Progenitor cell of endocrine pancreas (in vitro differentiated cells): Measurements from ENCODE around the gene FAU. TPM values are rescaled to one million over a fixed set of nuclear protein-coding genes. Genes with fewer than 3 reads are reported as not detected.

Source experiments
- DNase-seq: peaks from one replicate; pipeline ENCODE4 v3.0.0; 2021; ENCODE audit warnings: low spot score; ENCODE audit not compliant: unreplicated experiment
- H3K27ac Mint-ChIP-seq: 2 replicates; pipeline ENCODE4 v1.8.0; 2021; ENCODE audit warnings: mild to moderate bottlenecking, moderate library complexity, mixed read lengths
- H3K27me3 Mint-ChIP-seq: 2 replicates; pipeline ENCODE4 v1.8.0; 2021; ENCODE audit warnings: mixed read lengths
- H3K36me3 Mint-ChIP-seq: 2 replicates; pipeline ENCODE4 v1.8.0; 2022; ENCODE audit warnings: mixed read lengths; ENCODE audit not compliant: insufficient read depth
- H3K4me1 Mint-ChIP-seq: 2 replicates; pipeline ENCODE4 v1.8.0; 2021; ENCODE audit warnings: low read depth, mixed read lengths
- H3K4me3 Mint-ChIP-seq: 2 replicates; pipeline ENCODE4 v1.8.0; 2021; ENCODE audit warnings: low read depth, mild to moderate bottlenecking, moderate library complexity, mixed read lengths
- H3K9me3 Mint-ChIP-seq: 2 replicates; pipeline ENCODE4 v1.8.0; 2021; ENCODE audit warnings: low read depth, mixed read lengths
- CTCF ChIP-seq: fragments of 200-600 bp; sonication (generic); IDR thresholded peaks from one replicate; pipeline ENCODE4 v1.5.0; 2021; ENCODE audit warnings: antibody characterized with exemption, mild to moderate bottlenecking; ENCODE audit not compliant: unreplicated experiment
- microRNA-seq: library from miRNA; unstranded; fragments of <30 nt; microRNA quantifications from one replicate; pipeline ENCODE4 v1.1.0, GENCODE V29; 2020; ENCODE audit warnings: borderline number of aligned reads; ENCODE audit not compliant: unreplicated experiment
- total RNA-seq: library from RNA; stranded (reverse); gene quantifications from 2 replicates; pipeline ENCODE4 v1.2.1, GENCODE V29; 2021

FAU gene
- total RNA-seq, 1 donor from 2014 or later = 607 TPM

GRCh38 chr11:65078151-65078550 is 43.8 kb downstream of the FAU start:
- no peak for DNase-seq
- peak; percentile 62 for TF ChIP-seq CTCF
- no peak overlapping the region for H3K4me3 Mint-ChIP-seq
- H3K27me3 Mint-ChIP-seq = no peaks in the 10 kb centered on the region
- H3K4me1 Mint-ChIP-seq = peaks cover 4% of the 10 kb centered on the region
- H3K27ac Mint-ChIP-seq = peak overlapping the region; percentile 67
- H3K9me3 Mint-ChIP-seq = no peaks in the 10 kb centered on the region
- H3K36me3 Mint-ChIP-seq = peaks cover 3% of the 10 kb centered on the region

GRCh38 chr11:65077451-65077850 is 44.5 kb downstream of the FAU start:
- H3K36me3 Mint-ChIP-seq = peaks cover 3% of the 10 kb centered on the region
- DNase-seq = no peak
- TF ChIP-seq CTCF = no peak
- no peak overlapping the region for H3K27ac Mint-ChIP-seq
- no peak overlapping the region for H3K4me3 Mint-ChIP-seq
- no peaks in the 10 kb centered on the region for H3K9me3 Mint-ChIP-seq
- no peaks in the 10 kb centered on the region for H3K4me1 Mint-ChIP-seq
- no peaks in the 10 kb centered on the region for H3K27me3 Mint-ChIP-seq

- no peak for DNase-seq
- Mint-ChIP-seq H3K27ac (no peak overlapping the region), H3K36me3 (no peaks in the 10 kb centered on the region), H3K9me3 (no peaks in the 10 kb centered on the region), H3K4me3 (no peak overlapping the region), H3K27me3 (no peaks in the 10 kb centered on the region), H3K4me1 (no peaks in the 10 kb centered on the region)
- TF ChIP-seq CTCF = no peak
Measured at GRCh38 chr11:65072631-65072966, 49.3 kb downstream of the FAU start.

GRCh38 chr11:65071907-65072630 is 49.9 kb downstream of the FAU start:
- Mint-ChIP-seq H3K4me1 (no peaks in the 10 kb centered on the region), H3K36me3 (no peaks in the 10 kb centered on the region), H3K9me3 (no peaks in the 10 kb centered on the region), H3K4me3 (no peak overlapping the region), H3K27ac (no peak overlapping the region), H3K27me3 (no peaks in the 10 kb centered on the region)
- TF ChIP-seq CTCF = no peak
- DNase-seq = no peak

Small RNA genes within 50 kb of the gene (microRNA-seq; reads per million reads assigned to microRNA genes)
- gene MIR6751 = not detected

Other genes starting within 250 kb of the FAU start
- 55.0 and 57.2 TPM in 2 replicates for gene EHD1, start 243.5 kb downstream of the FAU start, total RNA-seq
- 33.2 and 35.0 TPM in 2 replicates for gene ATG2A, start 204.9 kb downstream of the FAU start, total RNA-seq
- gene PPP2R5B, start 197.4 kb downstream of the FAU start, total RNA-seq = 14.1 and 15.9 TPM in 2 replicates
- 0.41 TPM in 1 of 2 replicates, not detected in the other for gene GPHA2, start 186.2 kb downstream of the FAU start, total RNA-seq
- not detected in 2 replicates for gene MAJIN, start 150.0 kb downstream of the FAU start, total RNA-seq
- gene BATF2, start 125.2 kb downstream of the FAU start, total RNA-seq = 0.53 and 0.58 TPM in 2 replicates
- gene ARL2, start 108.0 kb downstream of the FAU start, total RNA-seq = 95.2 and 96.7 TPM in 2 replicates
- 33.0 and 34.5 TPM in 2 replicates for gene SNX15, start 94.7 kb downstream of the FAU start, total RNA-seq
- 18.5 and 19.3 TPM in 2 replicates for gene SAC3D1, start 80.9 kb downstream of the FAU start, total RNA-seq
- 4.3 and 4.4 TPM in 2 replicates for gene NAALADL1, start 63.6 kb downstream of the FAU start, total RNA-seq
- 25.1 and 25.9 TPM in 2 replicates for gene CDCA5, start 38.1 kb downstream of the FAU start, total RNA-seq
- 40.4 and 43.3 TPM in 2 replicates for gene ZFPL1, start 37.9 kb downstream of the FAU start, total RNA-seq
- 112 and 123 TPM in 2 replicates for gene VPS51, start 25.9 kb downstream of the FAU start, total RNA-seq
- 123 and 124 TPM in 2 replicates for gene TM7SF2, start 10.3 kb downstream of the FAU start, total RNA-seq
- gene ZNHIT2, start 4.4 kb downstream of the FAU start, total RNA-seq = 10.5 and 11.8 TPM in 2 replicates
- gene MRPL49, start 187 bp upstream of the FAU start, total RNA-seq = 38.8 and 39.6 TPM in 2 replicates
- gene SYVN1, start 12.4 kb upstream of the FAU start, total RNA-seq = 48.4 and 49.0 TPM in 2 replicates
- gene SPDYC, start 48.1 kb upstream of the FAU start, total RNA-seq = not detected in 2 replicates
- gene CAPN1, start 59.8 kb upstream of the FAU start, total RNA-seq = 239 and 245 TPM in 2 replicates
- 24.4 and 27.4 TPM in 2 replicates for gene POLA2, start 139.8 kb upstream of the FAU start, total RNA-seq
- gene CDC42EP2, start 192.7 kb upstream of the FAU start, total RNA-seq = 5.3 and 5.9 TPM in 2 replicates
- gene DPF2, start 211.7 kb upstream of the FAU start, total RNA-seq = 81.9 and 96.5 TPM in 2 replicates
- 3.0 and 3.8 TPM in 2 replicates for gene TIGD3, start 232.6 kb upstream of the FAU start, total RNA-seq